MCF 10A (cell line): ENCODE results near the gene EFNA1. TPM values are rescaled to one million over a fixed set of nuclear protein-coding genes. Genes with fewer than 3 reads are reported as not detected.

ENCODE experiments used
- BruUV-seq: library from RNA; stranded (reverse); fragments of 400-500 nt; replicated peaks from 2 replicates; lab custom pipeline; 2021; lab: Mats Ljungman, UMichigan
- CTCF ChIA-PET: fragments of 300-600 bp; sonication (Branson Sonifier 250); formaldehyde crosslinking; extraction: SDS; loops from one replicate; lab custom pipeline; 2021; ENCODE audit warnings: antibody characterized with exemption, inconsistent platforms; lab: Yijun Ruan, JAX
- POLR2A ChIA-PET: fragments of 300-600, 350-650 bp; sonication (Branson Sonifier 250); formaldehyde crosslinking; extraction: SDS; loops from one replicate; lab custom pipeline; 2020; ENCODE audit warnings: antibody characterized with exemption, inconsistent platforms; lab: Yijun Ruan, JAX
- DNase-seq: peaks from one replicate; pipeline ENCODE4 v3.0.0-alpha.2; 2018; ENCODE audit not compliant: unreplicated experiment
- H3K27ac Mint-ChIP-seq: one replicate; pipeline ENCODE4 v1.8.0; 2022; ENCODE audit warnings: mild to moderate bottlenecking, low read depth, mixed read lengths; ENCODE audit not compliant: unreplicated experiment
- H3K27me3 Mint-ChIP-seq: one replicate; pipeline ENCODE4 v1.8.0; 2022; ENCODE audit warnings: mixed read lengths; ENCODE audit not compliant: insufficient read depth, unreplicated experiment
- H3K36me3 Mint-ChIP-seq: one replicate; pipeline ENCODE4 v1.8.0; 2022; ENCODE audit warnings: mild to moderate bottlenecking, moderate library complexity, mixed read lengths; ENCODE audit not compliant: insufficient read depth, unreplicated experiment
- H3K4me1 Mint-ChIP-seq: one replicate; pipeline ENCODE4 v1.8.0; 2022; ENCODE audit warnings: mixed read lengths; ENCODE audit not compliant: insufficient read depth, unreplicated experiment
- H3K4me3 Mint-ChIP-seq: one replicate; pipeline ENCODE4 v1.8.0; 2022; ENCODE audit warnings: mild to moderate bottlenecking, moderate library complexity, mixed read lengths; ENCODE audit not compliant: unreplicated experiment
- H3K9me3 Mint-ChIP-seq: one replicate; pipeline ENCODE4 v1.8.0; 2022; ENCODE audit warnings: mixed read lengths; ENCODE audit not compliant: unreplicated experiment
- intact Hi-C: fragments of 100-400 bp; cut with micrococcal nuclease; formaldehyde crosslinking; loops from 2 replicates; pipeline ENCODE4 v1.14.1; 2022
- total RNA-seq: library from RNA; stranded (reverse); gene quantifications from 2 replicates; pipeline ENCODE4 v1.2.3, GENCODE V29; 2022
- TF ChIP-seq, protein P1 (sequence below): fragments of 200-600 bp; IDR thresholded peaks from one replicate; pipeline ENCODE4 v1.8.0; 2022; ENCODE audit warnings: antibody characterized with exemption, mild to moderate bottlenecking; ENCODE audit not compliant: unreplicated experiment

The EFNA1 gene
- total RNA-seq, 1 experiment from 2014 or later: 38.9 TPM

- H3K36me3 Mint-ChIP-seq: peaks cover 72% of the 10 kb centered on the region
- CTCF ChIA-PET: interaction anchor here (0.6 to 14.0 kb wide), 10 partner anchors 11 to 1250 kb away, joined by 3 to 161 read pairs (median 4); partner anchors contain the start of gene KRTCAP2
- DNase-seq: peak; percentile 16
- TF ChIP-seq, protein P1, sequence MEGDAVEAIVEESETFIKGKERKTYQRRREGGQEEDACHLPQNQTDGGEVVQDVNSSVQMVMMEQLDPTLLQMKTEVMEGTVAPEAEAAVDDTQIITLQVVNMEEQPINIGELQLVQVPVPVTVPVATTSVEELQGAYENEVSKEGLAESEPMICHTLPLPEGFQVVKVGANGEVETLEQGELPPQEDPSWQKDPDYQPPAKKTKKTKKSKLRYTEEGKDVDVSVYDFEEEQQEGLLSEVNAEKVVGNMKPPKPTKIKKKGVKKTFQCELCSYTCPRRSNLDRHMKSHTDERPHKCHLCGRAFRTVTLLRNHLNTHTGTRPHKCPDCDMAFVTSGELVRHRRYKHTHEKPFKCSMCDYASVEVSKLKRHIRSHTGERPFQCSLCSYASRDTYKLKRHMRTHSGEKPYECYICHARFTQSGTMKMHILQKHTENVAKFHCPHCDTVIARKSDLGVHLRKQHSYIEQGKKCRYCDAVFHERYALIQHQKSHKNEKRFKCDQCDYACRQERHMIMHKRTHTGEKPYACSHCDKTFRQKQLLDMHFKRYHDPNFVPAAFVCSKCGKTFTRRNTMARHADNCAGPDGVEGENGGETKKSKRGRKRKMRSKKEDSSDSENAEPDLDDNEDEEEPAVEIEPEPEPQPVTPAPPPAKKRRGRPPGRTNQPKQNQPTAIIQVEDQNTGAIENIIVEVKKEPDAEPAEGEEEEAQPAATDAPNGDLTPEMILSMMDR: no peak
- no TSS peak for BruUV-seq
- peak overlapping the region; percentile 80 for H3K4me3 Mint-ChIP-seq
- no peaks in the 10 kb centered on the region for H3K27me3 Mint-ChIP-seq
- POLR2A ChIA-PET: interaction anchor here (0.6 to 8.1 kb wide), 14 partner anchors 12 to 153 kb away, joined by 3 to 238 read pairs (median 7); partner anchors contain the start of genes EFNA1, FLAD1, KRTCAP2 and TRIM46
- H3K9me3 Mint-ChIP-seq: no peaks in the 10 kb centered on the region
- H3K4me1 Mint-ChIP-seq: peaks cover 38% of the 10 kb centered on the region
- intact Hi-C loops: no loop called here
- H3K27ac Mint-ChIP-seq: peak overlapping the region; percentile 94
Observed at GRCh38 chr1:155136748-155137147, 9.1 kb downstream of the EFNA1 start.

- H3K4me3 Mint-ChIP-seq: peak overlapping the region; percentile 80
- peak; percentile 5 for DNase-seq
- intact Hi-C loops: no loop called here
- no TSS peak for BruUV-seq
- no peaks in the 10 kb centered on the region for H3K9me3 Mint-ChIP-seq
- peaks cover 66% of the 10 kb centered on the region for H3K36me3 Mint-ChIP-seq
- no peaks in the 10 kb centered on the region for H3K27me3 Mint-ChIP-seq
- H3K4me1 Mint-ChIP-seq: peaks cover 35% of the 10 kb centered on the region
- no peak overlapping the region for H3K27ac Mint-ChIP-seq
- CTCF ChIA-PET: interaction anchor here (0.6 to 14.0 kb wide), 15 partner anchors 9 to 1249 kb away, joined by 3 to 161 read pairs (median 4); partner anchors contain the start of gene KRTCAP2
- POLR2A ChIA-PET: interaction anchor here (0.6 to 8.1 kb wide), 13 partner anchors 12 to 162 kb away, joined by 3 to 238 read pairs (median 7); partner anchors contain the start of genes EFNA1, FLAD1, KRTCAP2 and TRIM46
- TF ChIP-seq, protein P1: no peak
Observed at GRCh38 chr1:155137154-155137949, 9.7 kb downstream of the EFNA1 start.

- intact Hi-C loops: no loop called here
- BruUV-seq: TSS peak; percentile 63
- H3K27ac Mint-ChIP-seq: peak within 1 kb of the TSS; percentile 94
- H3K9me3 Mint-ChIP-seq: no peaks in the 10 kb centered on the region
- peak; percentile 90 for DNase-seq
- H3K27me3 Mint-ChIP-seq: no peaks in the 10 kb centered on the region
- CTCF ChIA-PET: interaction anchor here (0.6 to 14.0 kb wide), 6 partner anchors 12 to 1504 kb away, joined by 3 to 161 read pairs (median 3); partner anchors contain the start of gene KRTCAP2
- peaks cover 13% of the 10 kb centered on the region for H3K4me1 Mint-ChIP-seq
- peak within 1 kb of the TSS; percentile 80 for H3K4me3 Mint-ChIP-seq
- peaks cover 39% of the 10 kb centered on the region for H3K36me3 Mint-ChIP-seq
- TF ChIP-seq, protein P1: no peak
- POLR2A ChIA-PET: interaction anchor here (0.7 to 8.1 kb wide), 7 partner anchors 15 to 310 kb away, joined by 3 to 238 read pairs (median 4); partner anchors contain the start of genes EFNA1 and KRTCAP2
Observed at GRCh38 chr1:155139895-155140629, 12.4 kb downstream of the EFNA1 start, which contains the start of gene DPM3. DPM3 (minus strand) TSS chr1:155140531; CDS start chr1:155140240, 291 bp downstream.
